GM12891 (cell line): ENCODE results near the gene DRC3.

Experiments used
- PAX5 ChIP-seq: IDR thresholded peaks from 2 replicates; pipeline ENCODE4 v1.6.1; 2011; ENCODE audit warnings: low read length, moderate library complexity, mild to moderate bottlenecking; ENCODE audit not compliant: insufficient read depth, severe bottlenecking
- POLR2A ChIP-seq: IDR thresholded peaks from 2 replicates; pipeline ENCODE4 v1.6.1; 2011; ENCODE audit warnings: low read depth, low read length, control low read depth
- POLR2AphosphoS5 ChIP-seq: IDR thresholded peaks from 2 replicates; pipeline ENCODE4 v1.6.1; 2011; ENCODE audit warnings: low read depth, low read length, control low read depth
- POU2F2 ChIP-seq: IDR thresholded peaks from 2 replicates; pipeline ENCODE4 v1.6.1; 2011; ENCODE audit warnings: low read depth, mild to moderate bottlenecking, control low read depth, low read length, moderate library complexity
- SPI1 ChIP-seq: IDR thresholded peaks from 2 replicates; pipeline ENCODE4 v1.6.1; 2011; ENCODE audit warnings: low read depth, low read length, control low read depth
- TAF1 ChIP-seq: IDR thresholded peaks from 2 replicates; pipeline ENCODE4 v1.6.1; 2011; ENCODE audit warnings: low read depth, low read length, control low read depth

DNA sequence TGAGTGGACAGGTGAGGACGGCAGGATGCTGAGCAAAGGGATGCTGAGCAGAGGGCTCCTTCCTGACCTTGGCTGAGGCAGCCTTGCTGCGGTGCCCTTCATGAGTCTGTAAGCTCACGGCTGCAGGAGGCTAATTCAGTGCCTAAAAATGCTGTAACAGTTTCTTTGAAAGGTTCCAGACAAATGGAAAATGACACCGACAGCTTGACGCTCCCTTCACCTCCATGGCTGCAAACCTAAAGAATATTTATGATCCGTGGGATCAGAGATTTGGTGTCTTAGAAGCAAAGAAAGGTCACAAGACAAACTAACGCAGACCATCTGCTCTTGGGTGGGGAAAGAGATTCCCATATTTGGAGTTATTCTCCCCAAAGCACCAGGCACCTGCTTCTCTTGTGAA is 28.4 kb upstream of the DRC3 start:
- TF ChIP-seq POLR2AphosphoS5 (no peak), POLR2A (no peak), PAX5 (no peak), TAF1 (no peak), SPI1 (no peak), POU2F2 (no peak)
